Kidney epithelial cell (primary cell): ENCODE measurements around the gene SLC23A2. TPM values are rescaled to one million over a fixed set of nuclear protein-coding genes. Genes with fewer than 3 reads are reported as not detected.
"Not testable (repeated sequence)": the region's sequence is repeated elsewhere in the genome, so short reads cannot be mapped to it uniquely, and the experiment has no call there.

Experiments used
- DNase-seq: peaks from one replicate; pipeline ENCODE4 v3.0.0-alpha.2; 2010; ENCODE audit warnings: low read depth
- H3K27me3 ChIP-seq: 2 replicates; pipeline ENCODE4 v1.6.0; 2011; ENCODE audit warnings: low read length; ENCODE audit not compliant: control insufficient read depth, insufficient read depth
- H3K36me3 ChIP-seq: 2 replicates; pipeline ENCODE4 v1.5.1; 2011; ENCODE audit warnings: low read length; ENCODE audit not compliant: control insufficient read depth, insufficient read depth
- H3K4me3 ChIP-seq: 2 replicates; pipeline ENCODE4 v1.5.1; 2011; ENCODE audit warnings: low read depth, mild to moderate bottlenecking, control low read depth, low read length
- CTCF ChIP-seq: IDR thresholded peaks from 2 replicates; pipeline ENCODE4 v1.5.1; 2011; ENCODE audit warnings: mild to moderate bottlenecking, moderate library complexity, low read length, control low read depth, inconsistent platforms; ENCODE audit not compliant: insufficient read depth, poor library complexity, severe bottlenecking
- total RNA-seq: library from RNA; depleted of rRNA; stranded (reverse); fragments of >200 nt; gene quantifications from 2 replicates; pipeline ENCODE4 v1.2.3, GENCODE V29; 2015

Gene SLC23A2
- total RNA-seq, 1 donor from 2014 or later: 21.4 TPM

GRCh38 chr20:4987130-4987529 lies 14.2 kb downstream of the SLC23A2 start:
- no peaks in the 10 kb centered on the region for H3K36me3 ChIP-seq
- no peak for DNase-seq
- no peak overlapping the region for H3K4me3 ChIP-seq
- H3K27me3 ChIP-seq: no peaks in the 10 kb centered on the region
- TF ChIP-seq CTCF: no peak

GRCh38 chr20:4985658-4986057 lies 15.7 kb downstream of the SLC23A2 start:
- no peaks in the 10 kb centered on the region for H3K36me3 ChIP-seq
- H3K27me3 ChIP-seq: no peaks in the 10 kb centered on the region
- no peak for DNase-seq
- no peak for TF ChIP-seq CTCF
- no peak overlapping the region for H3K4me3 ChIP-seq

GRCh38 chr20:4982281-4982680 lies 19.0 kb downstream of the SLC23A2 start:
- DNase-seq: no peak
- H3K36me3 ChIP-seq: no peaks in the 10 kb centered on the region

GRCh38 chr20:4979841-4980410 lies 21.4 kb downstream of the SLC23A2 start:
- no peak overlapping the region for H3K4me3 ChIP-seq
- no peak for TF ChIP-seq CTCF
- H3K36me3 ChIP-seq: no peaks in the 10 kb centered on the region
- H3K27me3 ChIP-seq: no peaks in the 10 kb centered on the region
- DNase-seq: no peak

More at GRCh38 chr20:4982281-4982680, 19.0 kb downstream of the SLC23A2 start:
- no peak overlapping the region for H3K4me3 ChIP-seq
- TF ChIP-seq CTCF: no peak
- H3K27me3 ChIP-seq: no peaks in the 10 kb centered on the region

- Histone ChIP-seq H3K27me3 (no peaks in the 10 kb centered on the region), H3K4me3 (no peak overlapping the region), H3K36me3 (no peaks in the 10 kb centered on the region)
- TF ChIP-seq CTCF: no peak
- DNase-seq: no peak
Observed at GRCh38 chr20:4978050-4978918, 23.0 kb downstream of the SLC23A2 start.

- DNase-seq, H3K27me3 ChIP-seq: not testable (repeated sequence)
Observed at GRCh38 chr20:4976014-4976413, 25.3 kb downstream of the SLC23A2 start.

More at GRCh38 chr20:4976014-4976413, 25.3 kb downstream of the SLC23A2 start:
- H3K36me3 ChIP-seq, H3K4me3 ChIP-seq: not testable (repeated sequence)
